CD8-positive, alpha-beta memory T cell (primary cell): ENCODE data around the gene TRIM63. TPM values are rescaled to one million over a fixed set of nuclear protein-coding genes. Genes with fewer than 3 reads are reported as not detected.
"Not testable (repeated sequence)": the region's sequence is repeated elsewhere in the genome, so short reads cannot be mapped to it uniquely, and the experiment has no call there.

Experiments
- CTCF ChIA-PET: fragments of 350-600 bp; sonication (Branson Sonifier 250); formaldehyde crosslinking; loops from one replicate; lab custom pipeline; 2021; ENCODE audit warnings: antibody characterized with exemption; lab: Charles Lee
- POLR2A ChIA-PET: fragments of 350-600 bp; sonication (Branson Sonifier 250); formaldehyde crosslinking; loops from one replicate; lab custom pipeline; 2021; ENCODE audit warnings: antibody characterized with exemption; lab: Charles Lee
- DNase-seq, 5 donors: peaks; one replicate each; pipeline versions ENCODE4 v3.0.0 to v3.0.0-alpha.2; 2020 to 2022; ENCODE audit warnings: mixed read lengths in 1 of 5
- H3K27ac ChIP-seq: one replicate; pipeline ENCODE4 v1.7.0; 2013; ENCODE audit warnings: low read depth, mild to moderate bottlenecking, low read length, moderate library complexity
- H3K27me3 ChIP-seq: 2 replicates; pipeline ENCODE4 v1.7.0; 2013; ENCODE audit warnings: low read length, mild to moderate bottlenecking; ENCODE audit not compliant: insufficient read depth, poor library complexity, severe bottlenecking
- H3K36me3 ChIP-seq: 2 replicates; pipeline ENCODE4 v1.7.0; 2013; ENCODE audit warnings: mild to moderate bottlenecking, low read length, moderate library complexity; ENCODE audit not compliant: insufficient read depth
- H3K4me1 ChIP-seq: 2 replicates; pipeline ENCODE4 v1.7.0; 2013; ENCODE audit warnings: mild to moderate bottlenecking, low read length, moderate library complexity; ENCODE audit not compliant: insufficient read depth
- H3K4me3 ChIP-seq: 2 replicates; pipeline ENCODE4 v1.7.0; 2013; ENCODE audit warnings: mild to moderate bottlenecking, low read length
- H3K9me3 ChIP-seq: 2 replicates; pipeline ENCODE4 v1.7.0; 2013; ENCODE audit warnings: mild to moderate bottlenecking, low read length
- H3K27ac Mint-ChIP-seq, 8 donors: one replicate each; pipeline ENCODE4 v1.8.0; 2020 to 2021; ENCODE audit warnings: mixed read lengths in 8 of 8, mild to moderate bottlenecking in 6 of 8, inconsistent platforms in 3 of 8, moderate library complexity in 3 of 8
- H3K27me3 Mint-ChIP-seq, 2 donors: one replicate each; pipeline ENCODE4 v1.8.0; 2020 to 2021; ENCODE audit warnings: mixed read lengths in 2 of 2, mild to moderate bottlenecking in 1 of 2, moderate library complexity in 1 of 2
- H3K36me3 Mint-ChIP-seq, 3 donors: one replicate each; pipeline ENCODE4 v1.8.0; 2020 to 2021; ENCODE audit warnings: mixed read lengths in 3 of 3, inconsistent platforms in 1 of 3, mild to moderate bottlenecking in 1 of 3
- H3K4me1 Mint-ChIP-seq, 3 donors: one replicate each; pipeline ENCODE4 v1.8.0; 2020 to 2021; ENCODE audit warnings: mixed read lengths in 3 of 3, inconsistent platforms in 1 of 3, mild to moderate bottlenecking in 1 of 3
- H3K4me3 Mint-ChIP-seq, 7 donors: one replicate each; pipeline ENCODE4 v1.8.0; 2020 to 2021; ENCODE audit warnings: mixed read lengths in 7 of 7, mild to moderate bottlenecking in 6 of 7, moderate library complexity in 4 of 7, inconsistent platforms in 2 of 7
- H3K9me3 Mint-ChIP-seq, 5 donors: one replicate each; pipeline ENCODE4 v1.8.0; 2020 to 2022; ENCODE audit warnings: mixed read lengths in 5 of 5, mild to moderate bottlenecking in 3 of 5, moderate library complexity in 2 of 5, inconsistent platforms in 1 of 5
- polyA plus RNA-seq: library from polyadenylated mRNA; unstranded; fragments of 300-500 nt; fragmentation: Illumina TruSeq; gene quantifications from one replicate; pipeline ENCODE4 v1.2.3, GENCODE V29; 2021
- total RNA-seq, 2 experiments: library from RNA; stranded (reverse); gene quantifications; one replicate each; pipeline ENCODE4 v1.2.3, GENCODE V29; 2021

TRIM63 gene
- total and polyA plus RNA-seq, 3 experiments from 2014 or later, result not detected

GRCh38 chr1:26094677-26095383 lies 27.4 kb upstream of the TRIM63 start:
- Mint-ChIP-seq H3K4me3 (peak overlapping the region in 1 of 7 donors; percentile 59), H3K9me3 (peaks cover 0 to 2% (median 0%) of the 10 kb centered on the region in 5 donors), H3K36me3 (no peaks in the 10 kb centered on the region), H3K27ac (no peak overlapping the region), H3K27me3 (peaks cover 17 to 28% of the 10 kb centered on the region in 2 donors), H3K4me1 (no peaks in the 10 kb centered on the region)
- H3K4me1 ChIP-seq, result no peaks in the 10 kb centered on the region
- peak overlapping the region; percentile 5 for H3K27ac ChIP-seq
- no peak overlapping the region for H3K4me3 ChIP-seq
- CTCF ChIA-PET, result no interaction called here
- no peak for DNase-seq
- H3K9me3 ChIP-seq, result no peaks in the 10 kb centered on the region
- POLR2A ChIA-PET, result no interaction called here
- no peaks in the 10 kb centered on the region for H3K27me3 ChIP-seq
- no peaks in the 10 kb centered on the region for H3K36me3 ChIP-seq

DNA sequence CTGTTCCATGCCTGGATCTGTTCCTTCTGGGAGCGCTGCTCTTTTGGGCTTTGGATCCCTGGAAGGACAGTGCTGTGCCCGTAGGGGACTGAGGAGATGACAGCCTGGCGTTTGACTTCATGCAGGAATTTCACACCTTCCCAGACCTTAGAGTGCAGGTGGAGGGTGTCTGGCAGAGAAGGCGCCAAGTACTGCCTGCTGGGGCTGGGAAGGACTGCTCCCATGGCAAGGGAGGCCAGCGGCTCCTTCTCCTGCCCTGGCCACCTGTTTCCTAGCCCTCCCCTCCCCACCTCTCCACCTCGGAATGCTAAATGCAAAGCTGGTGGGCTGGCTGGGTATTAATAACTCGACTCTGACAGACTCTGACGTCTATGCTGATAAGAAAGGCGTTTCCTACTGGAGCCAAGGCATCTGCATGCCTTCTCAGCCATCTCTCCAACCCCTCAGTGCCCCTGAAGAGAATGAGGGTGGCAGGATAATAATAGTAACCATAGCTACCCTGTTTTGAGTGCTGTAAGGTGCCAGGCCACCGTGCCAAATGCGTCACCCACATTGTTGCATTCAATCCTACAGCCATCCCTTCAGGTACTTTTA lies 26.7 kb upstream of the TRIM63 start:
- Histone ChIP-seq H3K36me3 (no peaks in the 10 kb centered on the region), H3K4me1 (no peaks in the 10 kb centered on the region), H3K4me3 (no peak overlapping the region), H3K9me3 (no peaks in the 10 kb centered on the region), H3K27ac (peak overlapping the region; percentile 5), H3K27me3 (no peaks in the 10 kb centered on the region)
- no peaks in the 10 kb centered on the region for H3K36me3 Mint-ChIP-seq
- peaks cover 0 to 2% (median 0%) of the 10 kb centered on the region in 5 donors for H3K9me3 Mint-ChIP-seq
- no peaks in the 10 kb centered on the region for H3K4me1 Mint-ChIP-seq
- peak overlapping the region in 1 of 7 donors; percentile 59 for H3K4me3 Mint-ChIP-seq
- DNase-seq, result no peak
- H3K27me3 Mint-ChIP-seq, result peaks cover 20 to 32% of the 10 kb centered on the region in 2 donors
- ChIA-PET CTCF (no interaction called here), POLR2A (no interaction called here)
- no peak overlapping the region for H3K27ac Mint-ChIP-seq

GRCh38 chr1:26093569-26093968 lies 26.1 kb upstream of the TRIM63 start:
- peaks cover 24 to 36% of the 10 kb centered on the region in 2 donors for H3K27me3 Mint-ChIP-seq

DNA sequence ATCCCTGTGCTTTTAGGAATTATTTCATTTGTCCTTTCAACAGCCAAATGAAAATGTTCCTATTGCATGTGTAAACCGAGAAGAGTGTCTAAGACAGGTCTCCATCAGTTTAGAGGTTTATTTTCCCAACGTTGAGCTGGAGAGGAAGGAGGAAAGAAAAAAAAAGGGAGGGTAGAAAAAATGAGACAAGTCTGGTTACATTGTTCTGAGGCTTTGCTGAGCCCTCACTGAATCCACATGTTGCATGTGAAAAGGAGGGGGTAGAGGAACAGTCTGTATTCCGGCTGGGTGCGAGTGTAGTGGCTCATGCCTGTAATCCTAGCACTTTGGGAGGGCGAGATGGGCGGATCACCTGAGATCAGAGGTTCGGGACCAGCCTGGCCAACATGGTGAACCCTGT lies 25.0 kb upstream of the TRIM63 start:
- no peak overlapping the region for H3K27ac ChIP-seq
- ChIA-PET POLR2A (no interaction called here), CTCF (no interaction called here)
- no peaks in the 10 kb centered on the region for H3K36me3 ChIP-seq
- Mint-ChIP-seq H3K4me3 (no peak overlapping the region), H3K27ac (no peak overlapping the region), H3K4me1 (no peaks in the 10 kb centered on the region), H3K27me3 (peaks cover 29 to 36% of the 10 kb centered on the region in 2 donors), H3K36me3 (no peaks in the 10 kb centered on the region), H3K9me3 (peaks cover 0 to 2% (median 0%) of the 10 kb centered on the region in 5 donors)
- no peak for DNase-seq
- H3K9me3 ChIP-seq, result no peaks in the 10 kb centered on the region
- H3K4me1 ChIP-seq, result no peaks in the 10 kb centered on the region
- H3K4me3 ChIP-seq, result no peak overlapping the region
- no peaks in the 10 kb centered on the region for H3K27me3 ChIP-seq

More at GRCh38 chr1:26093569-26093968, 26.1 kb upstream of the TRIM63 start:
- H3K27me3 ChIP-seq, CTCF ChIA-PET, H3K36me3 Mint-ChIP-seq, H3K4me3 Mint-ChIP-seq, H3K9me3 Mint-ChIP-seq, H3K4me1 Mint-ChIP-seq, H3K27ac Mint-ChIP-seq, DNase-seq, H3K4me1 ChIP-seq, H3K4me3 ChIP-seq, H3K9me3 ChIP-seq, POLR2A ChIA-PET, H3K36me3 ChIP-seq, H3K27ac ChIP-seq: not testable (repeated sequence)

GRCh38 chr1:26090893-26091292 lies 23.5 kb upstream of the TRIM63 start:
- H3K27ac Mint-ChIP-seq, result peak overlapping the region in 1 of 8 donors; percentile 8
- H3K36me3 ChIP-seq, result no peaks in the 10 kb centered on the region
- no peaks in the 10 kb centered on the region for H3K27me3 ChIP-seq
- no peaks in the 10 kb centered on the region for H3K9me3 ChIP-seq
- peaks cover 0 to 2% (median 0%) of the 10 kb centered on the region in 5 donors for H3K9me3 Mint-ChIP-seq
- peaks cover 31 to 44% of the 10 kb centered on the region in 2 donors for H3K27me3 Mint-ChIP-seq
- no peaks in the 10 kb centered on the region for H3K4me1 Mint-ChIP-seq
- ChIA-PET POLR2A (interaction anchor here (0.6 kb wide), 1 partner anchor 1161 kb away, joined by 4 read pairs; no protein-coding TSS in a partner anchor), CTCF (interaction anchor here (1.2 kb wide), 1 partner anchor 35 kb away, joined by 3 read pairs; no protein-coding TSS in a partner anchor)
- H3K27ac ChIP-seq, result no peak overlapping the region
- H3K4me1 ChIP-seq, result no peaks in the 10 kb centered on the region
- H3K36me3 Mint-ChIP-seq, result no peaks in the 10 kb centered on the region
- no peak for DNase-seq
- no peak overlapping the region for H3K4me3 Mint-ChIP-seq
- H3K4me3 ChIP-seq, result no peak overlapping the region

DNA sequence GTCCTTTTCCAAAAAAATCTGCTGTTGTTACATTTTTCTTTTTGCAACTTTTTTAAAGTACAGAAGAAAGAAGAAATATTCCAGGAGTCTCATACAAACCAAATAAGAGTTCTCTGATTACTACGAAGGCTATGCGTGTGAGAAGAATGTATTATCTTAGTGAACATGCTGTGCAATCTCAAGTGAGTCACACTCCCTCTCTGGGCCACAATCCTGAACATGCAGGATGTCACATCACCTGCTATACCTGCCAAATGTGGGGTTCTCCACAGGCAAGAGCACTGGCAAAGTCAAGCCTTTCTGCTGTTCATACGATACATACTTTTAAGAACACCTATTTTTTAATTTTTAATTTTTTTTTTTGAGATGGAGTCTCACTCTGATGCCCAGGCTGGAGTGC lies 21.7 kb upstream of the TRIM63 start:
- H3K9me3 Mint-ChIP-seq, result peaks cover 0 to 2% (median 0%) of the 10 kb centered on the region in 5 donors
- no peaks in the 10 kb centered on the region for H3K4me1 Mint-ChIP-seq
- Histone ChIP-seq H3K27me3 (no peaks in the 10 kb centered on the region), H3K9me3 (no peaks in the 10 kb centered on the region), H3K4me3 (no peak overlapping the region), H3K27ac (no peak overlapping the region), H3K4me1 (no peaks in the 10 kb centered on the region), H3K36me3 (no peaks in the 10 kb centered on the region)
- no peak for DNase-seq
- ChIA-PET CTCF (no interaction called here), POLR2A (no interaction called here)
- no peaks in the 10 kb centered on the region for H3K36me3 Mint-ChIP-seq
- no peak overlapping the region for H3K4me3 Mint-ChIP-seq
- H3K27ac Mint-ChIP-seq, result no peak overlapping the region
- peaks cover 36 to 57% of the 10 kb centered on the region in 2 donors for H3K27me3 Mint-ChIP-seq

DNA sequence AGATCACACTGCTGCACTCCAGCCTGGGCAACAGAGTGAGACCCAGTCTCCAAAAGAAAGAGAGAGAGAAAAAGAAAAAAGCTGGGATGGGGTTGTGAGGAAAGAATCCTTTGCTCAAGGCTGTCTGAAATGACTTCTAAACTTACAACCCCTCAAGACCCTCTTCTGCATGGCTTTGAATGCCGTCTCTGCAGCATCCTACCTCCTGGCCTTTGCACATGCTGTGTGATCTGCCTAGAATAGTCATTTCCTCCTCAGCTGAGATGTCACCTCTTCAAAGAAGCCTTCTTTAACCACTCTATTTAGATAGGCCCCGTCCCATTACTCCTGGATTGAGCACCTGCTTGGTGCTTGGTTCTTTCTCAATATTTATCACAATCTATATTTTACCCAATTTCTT lies 17.4 kb upstream of the TRIM63 start:
- peaks cover 26 to 38% of the 10 kb centered on the region in 2 donors for H3K27me3 Mint-ChIP-seq
- Histone ChIP-seq H3K36me3 (no peaks in the 10 kb centered on the region), H3K27me3 (no peaks in the 10 kb centered on the region), H3K4me1 (no peaks in the 10 kb centered on the region), H3K27ac (no peak overlapping the region), H3K9me3 (no peaks in the 10 kb centered on the region), H3K4me3 (no peak overlapping the region)
- CTCF ChIA-PET, result no interaction called here
- no peak overlapping the region for H3K4me3 Mint-ChIP-seq
- no peaks in the 10 kb centered on the region for H3K9me3 Mint-ChIP-seq
- no peaks in the 10 kb centered on the region for H3K36me3 Mint-ChIP-seq
- H3K27ac Mint-ChIP-seq, result no peak overlapping the region
- POLR2A ChIA-PET, result no interaction called here
- DNase-seq, result no peak
- no peaks in the 10 kb centered on the region for H3K4me1 Mint-ChIP-seq

- no peaks in the 10 kb centered on the region for H3K4me1 Mint-ChIP-seq
Measured at GRCh38 chr1:26084091-26084561, 16.7 kb upstream of the TRIM63 start.

More at GRCh38 chr1:26084091-26084561, 16.7 kb upstream of the TRIM63 start:
- peak overlapping the region in 1 of 8 donors; percentile 0 for H3K27ac Mint-ChIP-seq
- peaks cover 23 to 33% of the 10 kb centered on the region in 2 donors for H3K27me3 Mint-ChIP-seq
- Histone ChIP-seq H3K4me1 (no peaks in the 10 kb centered on the region), H3K4me3 (no peak overlapping the region), H3K27ac (no peak overlapping the region), H3K36me3 (no peaks in the 10 kb centered on the region), H3K27me3 (no peaks in the 10 kb centered on the region), H3K9me3 (no peaks in the 10 kb centered on the region)
- CTCF ChIA-PET, result no interaction called here
- H3K4me3 Mint-ChIP-seq, result no peak overlapping the region
- POLR2A ChIA-PET, result no interaction called here
- H3K9me3 Mint-ChIP-seq, result no peaks in the 10 kb centered on the region
- H3K36me3 Mint-ChIP-seq, result no peaks in the 10 kb centered on the region
- no peak for DNase-seq
